K562 (cell line): Measurements from ENCODE around the gene AKAP6. TPM values are rescaled to one million over a fixed set of nuclear protein-coding genes. Genes with fewer than 3 reads are reported as not detected.

ENCODE experiments used
- ATAC-seq: fragments of 200-7000 bp; cut with Tn5 transposase; 3 replicates; pipeline ENCODE4 v1.9.1; 2020; ENCODE audit warnings: moderate library complexity
- BruUV-seq: library from RNA; stranded (reverse); fragments of 400-500 nt; replicated peaks from 2 replicates; lab custom pipeline; 2021; lab: Mats Ljungman, UMichigan
- CTCF ChIA-PET: fragments of 300-600 bp; formaldehyde crosslinking; extraction: SDS; loops from one replicate; lab custom pipeline; 2021; ENCODE audit warnings: low intra/inter-chr PET ratio; lab: Yijun Ruan, JAX
- POLR2A ChIA-PET: fragments of 300-600, 350-650 bp; sonication (Branson Sonifier 250); formaldehyde crosslinking; extraction: SDS; loops from one replicate; lab custom pipeline; 2021; ENCODE audit warnings: antibody characterized with exemption, inconsistent platforms; lab: Yijun Ruan, JAX
- DNase-seq, 4 experiments: peaks; one replicate each; pipeline versions ENCODE4 v3.0.0 to v3.0.0-alpha.2; 2011 to 2018; ENCODE audit warnings: low spot score in 3 of 4, mixed read lengths in 3 of 4; ENCODE audit errors: extremely low read depth in 1 of 4
- FAIRE-seq: peaks from 2 replicates; lab custom pipeline; 2011; peaks lifted over from hg19 to GRCh38; lab: Jason Lieb, UNC
- H2AFZ ChIP-seq: 2 replicates; pipeline ENCODE4 v1.6.0; 2011; ENCODE audit warnings: low read depth, low read length, control low read depth, inconsistent platforms
- H3K27ac ChIP-seq: fragments of 200-600 bp; 3 replicates; pipeline ENCODE4 v1.8.0; 2011; ENCODE audit warnings: low read depth, mild to moderate bottlenecking, control low read depth, inconsistent platforms, low read length, moderate library complexity, mixed read lengths; ENCODE audit errors: extremely low read depth
- H3K27me3 ChIP-seq, 2 experiments: fragments of 300-600 bp in 1 of 2; 2 replicates in 1 of 2; 3 replicates in 1 of 2; pipeline versions ENCODE4 v1.6.0 to v1.8.0; 2011; ENCODE audit warnings: inconsistent platforms in 2 of 2, low read length in 2 of 2, mild to moderate bottlenecking in 1 of 2, mixed read lengths in 1 of 2, moderate library complexity in 1 of 2; ENCODE audit not compliant: control insufficient read depth in 2 of 2, insufficient read depth in 2 of 2
- H3K36me3 ChIP-seq: fragments of 300-600 bp; 3 replicates; pipeline ENCODE4 v1.8.0; 2011; ENCODE audit warnings: mild to moderate bottlenecking, low read length, inconsistent platforms; ENCODE audit not compliant: control insufficient read depth, insufficient read depth
- H3K4me1 ChIP-seq, 2 experiments: fragments of 200-600 bp in 1 of 2; replicated peaks in 1 of 2; 2 replicates in 1 of 2; 3 replicates in 1 of 2; pipeline versions ENCODE4 v1.5.1 to v1.8.0; 2011; ENCODE audit warnings: inconsistent platforms in 2 of 2, low read length in 2 of 2, mild to moderate bottlenecking in 1 of 2, mixed read lengths in 1 of 2, moderate library complexity in 1 of 2; ENCODE audit not compliant: control insufficient read depth in 2 of 2, insufficient read depth in 2 of 2
- H3K4me2 ChIP-seq: 2 replicates; pipeline ENCODE4 v1.6.1; 2011; ENCODE audit warnings: low read length, control low read depth, inconsistent platforms, mixed read lengths; ENCODE audit not compliant: insufficient read depth
- H3K4me3 ChIP-seq: fragments of 200-600 bp; sonication (generic), shearing (Covaris generic); 2 replicates; pipeline ENCODE4 v1.5.1; 2016; ENCODE audit warnings: control low read depth, inconsistent platforms
- H3K79me2 ChIP-seq: fragments of 200-600 bp; 3 replicates; pipeline ENCODE4 v1.8.0; 2011; ENCODE audit warnings: low read length, inconsistent platforms; ENCODE audit not compliant: control insufficient read depth, insufficient read depth
- H3K9ac ChIP-seq, 2 experiments: 2 replicates each; pipeline versions ENCODE4 v1.6.0 to v1.6.1; 2011; ENCODE audit warnings: low read depth in 2 of 2, low read length in 2 of 2, control low read depth in 1 of 2, inconsistent platforms in 1 of 2, mild to moderate bottlenecking in 1 of 2, mixed read lengths in 1 of 2; ENCODE audit not compliant: insufficient read depth in 1 of 2
- H3K9me1 ChIP-seq: one replicate; pipeline ENCODE4 v1.6.0; 2011; ENCODE audit warnings: inconsistent platforms, mild to moderate bottlenecking, low read length, moderate library complexity; ENCODE audit not compliant: control insufficient read depth, insufficient read depth
- H3K9me3 ChIP-seq: replicated peaks from 2 replicates; pipeline ENCODE4 v1.5.1; 2011; ENCODE audit warnings: low read depth, low read length, inconsistent platforms; ENCODE audit not compliant: control insufficient read depth, insufficient read depth
- H4K20me1 ChIP-seq: replicated peaks from 2 replicates; pipeline ENCODE4 v1.6.1; 2011; ENCODE audit warnings: low read length, inconsistent platforms, mixed read lengths; ENCODE audit not compliant: control insufficient read depth, insufficient read depth
- CEBPG ChIP-seq, 3 experiments: fragments of 200-800 bp in 1 of 3; sonication (Bioruptor generic) in 1 of 3; sonication (generic) in 1 of 3; formaldehyde crosslinking in 1 of 3; IDR thresholded peaks in 2 of 3; conservative IDR thresholded peaks in 1 of 3; 2 replicates each; pipeline versions ENCODE4 v1.6.1 to v1.8.0; 2016 to 2022; ENCODE audit warnings: missing compliant biosample characterization in 2 of 3, missing genetic modification characterization in 2 of 3, mild to moderate bottlenecking in 1 of 3, missing genetic modification reagents in 1 of 3
- FOSL1 ChIP-seq: fragments of 200-800 bp; sonication (Bioruptor generic); conservative IDR thresholded peaks from 2 replicates; pipeline ENCODE4 v1.6.1; 2016; ENCODE audit warnings: missing genetic modification characterization, missing compliant biosample characterization
- WGBS: fragments of 100-300 bp; shearing (Covaris generic); methylation state at CpG from one replicate; pipeline ENCODE4 v1.1.6; 2016; ENCODE audit warnings: low coverage, mixed read lengths; ENCODE audit not compliant: insufficient coverage; ENCODE audit errors: missing lambda C conversion rate; 5-methylcytosine and 5-hydroxymethylcytosine counted together
- in situ Hi-C: fragments of 300-500 bp; cut with MboI; formaldehyde crosslinking; loops from 4 replicates; pipeline ENCODE4 v1.15.0; 2018; ENCODE audit warnings: inconsistent platforms, mixed read lengths
- intact Hi-C: fragments of 100-400 bp; cut with micrococcal nuclease; formaldehyde crosslinking; loops from 2 replicates; pipeline ENCODE4 v1.14.2; 2022
- polyA plus RNA-seq, 8 experiments: library from polyadenylated mRNA; depleted of rRNA in 4 of 8; stranded (reverse) in 5 of 8; unstranded in 3 of 8; fragments of >200 nt; fragmentation: Nextera tagmentation in 2 of 8; fragmentation: Illumina TruSeq in 1 of 8; extraction: Ambion mirVana in 2 of 8; extraction: Trizol in 1 of 8; gene quantifications; 2 replicates each; pipeline versions ENCODE4 v1.2.1 to v1.2.3, GENCODE V29; 2011 to 2014; ENCODE audit warnings: inconsistent platforms in 1 of 8, missing spikeins in 1 of 8
- total RNA-seq, 7 experiments: library from RNA; depleted of rRNA in 6 of 7; stranded (reverse); fragments of >200 nt in 6 of 7; fragmentation: Illumina TruSeq in 2 of 7; extraction: Trizol in 2 of 7; gene quantifications; 2 replicates each; pipeline versions ENCODE4 v1.2.1 to v1.2.3, GENCODE V29; 2011 to 2021; ENCODE audit warnings: low replicate concordance in 1 of 7
- TF ChIP-seq, protein P1 (sequence below), 2 experiments: fragments of 450-650 bp in 1 of 2; sonication (generic) in 1 of 2; formaldehyde crosslinking in 1 of 2; IDR thresholded peaks in 1 of 2; conservative IDR thresholded peaks in 1 of 2; 2 replicates each; pipeline versions ENCODE4 v1.6.1 to v1.8.1; 2016 to 2023; ENCODE audit warnings: mild to moderate bottlenecking in 2 of 2, moderate library complexity in 2 of 2, inconsistent platforms in 1 of 2, missing genetic modification reagents in 1 of 2
- TF ChIP-seq, protein P2 (sequence below): fragments of 250-450 bp; sonication (Bioruptor Pico); IDR thresholded peaks from 2 replicates; pipeline ENCODE4 v1.5.0; 2020; ENCODE audit warnings: mild to moderate bottlenecking

The AKAP6 gene
- total and polyA plus RNA-seq, 9 of the 15 experiments (the other 6 are each of a cell fraction or from before 2014, with no cell fraction given), result 0.03 to 1.7 (median 0.48) TPM

DNA sequence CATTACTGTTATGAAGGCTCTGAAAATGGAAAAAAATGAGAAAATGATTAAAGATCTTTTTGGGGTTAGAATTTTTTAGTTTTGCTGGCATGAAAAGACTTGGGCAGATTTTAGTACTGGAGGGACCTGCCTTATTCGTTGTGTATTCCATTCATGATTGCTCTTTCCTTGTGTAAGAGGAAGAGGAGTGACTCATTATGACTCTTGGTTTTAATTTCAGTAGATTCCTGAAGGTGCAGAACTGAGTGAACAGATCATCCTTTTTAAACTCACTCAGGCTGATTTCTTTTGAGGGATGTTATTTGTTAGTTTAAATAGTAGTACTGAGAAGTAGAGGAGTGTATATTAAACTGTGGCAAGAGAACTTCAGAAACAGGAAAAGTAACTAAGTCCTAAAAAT is 41.6 kb downstream of the AKAP6 start:
- Histone ChIP-seq H3K36me3 (no peaks in the 10 kb centered on the region), H3K9me3 (no peaks in the 10 kb centered on the region), H3K79me2 (no peaks in the 10 kb centered on the region), H3K27ac (no peak overlapping the region), H2AFZ (no peak overlapping the region), H3K9me1 (no peaks in the 10 kb centered on the region), H3K4me2 (no peak overlapping the region), H3K9ac (no peak overlapping the region)
- BruUV-seq, result no TSS peak
- ChIA-PET POLR2A (no interaction called here), CTCF (no interaction called here)
- in situ Hi-C loops, result no loop called here
- no peak for ATAC-seq
- FAIRE-seq, result no peak
- no peak for DNase-seq
- TF ChIP-seq CEBPG (CRISPR knock-in tag; IDR thresholded peaks at IDR 0.05) (no peak), CEBPG (tag; conservative IDR thresholded peaks at IDR 0.05 in 1 of 2, IDR thresholded peaks at IDR 0.05 in 1 of 2) (no peak), FOSL1 (tag) (peak; percentile 77)
- TF ChIP-seq, protein P1, sequence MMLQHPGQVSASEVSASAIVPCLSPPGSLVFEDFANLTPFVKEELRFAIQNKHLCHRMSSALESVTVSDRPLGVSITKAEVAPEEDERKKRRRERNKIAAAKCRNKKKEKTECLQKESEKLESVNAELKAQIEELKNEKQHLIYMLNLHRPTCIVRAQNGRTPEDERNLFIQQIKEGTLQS (IDR thresholded peaks at IDR 0.05), result peak; percentile 58
- TF ChIP-seq, protein P1 (CRISPR knock-in tag; conservative IDR thresholded peaks at IDR 0.05), result no peak
- TF ChIP-seq, protein P2, sequence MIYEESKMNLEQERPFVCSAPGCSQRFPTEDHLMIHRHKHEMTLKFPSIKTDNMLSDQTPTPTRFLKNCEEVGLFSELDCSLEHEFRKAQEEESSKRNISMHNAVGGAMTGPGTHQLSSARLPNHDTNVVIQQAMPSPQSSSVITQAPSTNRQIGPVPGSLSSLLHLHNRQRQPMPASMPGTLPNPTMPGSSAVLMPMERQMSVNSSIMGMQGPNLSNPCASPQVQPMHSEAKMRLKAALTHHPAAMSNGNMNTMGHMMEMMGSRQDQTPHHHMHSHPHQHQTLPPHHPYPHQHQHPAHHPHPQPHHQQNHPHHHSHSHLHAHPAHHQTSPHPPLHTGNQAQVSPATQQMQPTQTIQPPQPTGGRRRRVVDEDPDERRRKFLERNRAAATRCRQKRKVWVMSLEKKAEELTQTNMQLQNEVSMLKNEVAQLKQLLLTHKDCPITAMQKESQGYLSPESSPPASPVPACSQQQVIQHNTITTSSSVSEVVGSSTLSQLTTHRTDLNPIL, result no peak
- TF ChIP-seq, all 486 proteins: peak for 2
- H4K20me1 ChIP-seq, result no peaks in the 10 kb centered on the region
- no peaks in the 10 kb centered on the region for H3K27me3 ChIP-seq
- WGBS, result 0% methylated on average over 1 of the region's 1 CpG
- intact Hi-C loops, result no loop called here
- H3K4me3 ChIP-seq, result no peak overlapping the region
- peaks cover 0 to 10% of the 10 kb centered on the region in 2 experiments; a peak in 3 of 5 replicates for H3K4me1 ChIP-seq
